Small intestine (tissue), 16 donors: ENCODE data around the gene RESP18. TPM values are rescaled to one million over a fixed set of nuclear protein-coding genes. Genes with fewer than 3 reads are reported as not detected.
A peak's percentile ranks its signal among the peaks of the same experiment; 100 is the strongest.

Experiments
- DNase-seq, 2 donors: peaks; one replicate each; pipeline versions ENCODE4 v3.0.0 to v3.0.0-alpha.2; 2013
- FAIRE-seq: peaks from 2 replicates; lab custom pipeline; 2012; peaks lifted over from hg19 to GRCh38; lab: Jason Lieb, UNC
- H3K27ac ChIP-seq, 3 donors: one replicate each; pipeline ENCODE4 v1.5.1; 2013; ENCODE audit warnings: low read length in 2 of 3, mild to moderate bottlenecking in 2 of 3, control low read depth in 1 of 3, inconsistent platforms in 1 of 3, low read depth in 1 of 3, moderate library complexity in 1 of 3
- H3K27me3 ChIP-seq, 3 donors: one replicate each; pipeline ENCODE4 v1.6.1; 2013; ENCODE audit warnings: low read length in 3 of 3, inconsistent platforms in 1 of 3; ENCODE audit not compliant: control insufficient read depth in 3 of 3, insufficient read depth in 3 of 3
- H3K36me3 ChIP-seq, 3 donors: one replicate each; pipeline ENCODE4 v1.6.1; 2013; ENCODE audit warnings: low read length in 3 of 3, inconsistent platforms in 1 of 3, low read depth in 1 of 3, mild to moderate bottlenecking in 1 of 3, moderate library complexity in 1 of 3; ENCODE audit not compliant: control insufficient read depth in 3 of 3, insufficient read depth in 2 of 3
- H3K4me1 ChIP-seq, 3 donors: one replicate each; pipeline ENCODE4 v1.6.1; 2013; ENCODE audit warnings: low read length in 2 of 3, inconsistent platforms in 1 of 3, low read depth in 1 of 3, mild to moderate bottlenecking in 1 of 3, moderate library complexity in 1 of 3; ENCODE audit not compliant: control insufficient read depth in 3 of 3, insufficient read depth in 2 of 3
- H3K4me3 ChIP-seq, 3 donors: one replicate each; pipeline ENCODE4 v1.5.1; 2013; ENCODE audit warnings: low read length in 3 of 3, control low read depth in 1 of 3, inconsistent platforms in 1 of 3, low read depth in 1 of 3, mild to moderate bottlenecking in 1 of 3, moderate library complexity in 1 of 3
- H3K9me3 ChIP-seq, 2 donors: one replicate each; pipeline ENCODE4 v1.6.1; 2013; ENCODE audit warnings: low read depth in 1 of 2, low read length in 1 of 2; ENCODE audit not compliant: control insufficient read depth in 2 of 2, insufficient read depth in 1 of 2
- WGBS, 3 donors: extraction: QIAGEN DNeasy Blood & Tissue Kit; methylation state at CpG; one replicate each; pipeline ENCODE4 v1.1.7; 2013; 5-methylcytosine and 5-hydroxymethylcytosine counted together
- long read RNA-seq, 10 donors: transcript quantifications; one replicate each; lab custom pipeline, GENCODE V29; 2026
- polyA plus RNA-seq, 4 donors: library from polyadenylated mRNA; stranded (reverse) in 3 of 4; unstranded in 1 of 4; fragments of 200-250 nt in 3 of 4; fragments of 120-200 nt in 1 of 4; gene quantifications; one replicate each; pipeline versions ENCODE4 v1.2.1 to v1.2.3, GENCODE V29; 2013
- donor health status: healthy with polysubstance abuse.
- donor health status: control.
- donor health status: control.
- donor health status: Bipolar disorder and iron deficiency.
- donor health status: healthy.

RESP18 gene
- polyA plus RNA-seq = under 1 TPM in 2 of 4 donors, not detected in 2; 0.16 to 0.28 TPM
- long read RNA-seq, donor 1 = 0 reads
- long read RNA-seq, donor 2 = 0 reads
- long read RNA-seq, donor 3 = 0 reads
- long read RNA-seq, donor 4 = 0 reads
- long read RNA-seq, donor 5 = 0 reads
- long read RNA-seq, donor 6 = 0 reads
- long read RNA-seq, donor 7 = 0 reads
- long read RNA-seq, donor 8 = 0 reads
- long read RNA-seq, donor 9 = 0 reads
- long read RNA-seq, donor 10 = 0 reads

DNA sequence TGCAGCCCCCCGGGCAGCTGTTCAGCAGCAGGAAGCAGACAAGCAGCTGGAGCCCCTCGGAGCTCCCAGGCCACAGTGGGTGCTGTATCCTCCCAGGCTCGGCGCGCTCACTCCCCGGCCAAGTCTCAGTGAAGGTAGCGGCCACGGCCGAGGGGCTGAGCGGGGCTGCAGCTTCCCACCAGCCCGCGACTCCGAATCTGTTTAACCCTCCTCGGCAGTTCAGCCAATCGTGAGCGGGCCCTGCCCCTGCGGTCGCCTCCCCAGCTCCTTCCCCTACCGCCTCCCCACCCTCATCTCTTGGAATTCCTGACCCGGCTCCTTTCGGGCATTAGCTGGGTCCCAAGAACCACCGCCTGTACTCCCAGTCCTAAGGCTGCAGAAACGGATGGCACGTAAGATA, at the start of gene RESP18:
Gene RESP18, minus strand, starts transcription at position 203 of the 400 bp plus-strand sequence.
- WGBS, 3 donors = 11 to 32% (median 21%) methylated on average over 24 of the region's 24 CpGs
- peaks cover 0 to 7% of the 10 kb centered on the region in 2 donors for H3K9me3 ChIP-seq
- DNase-seq (no peak), FAIRE-seq (no peak)
- H3K27ac ChIP-seq = no peak within 1 kb of the TSS
- no peak within 1 kb of the TSS for H3K4me3 ChIP-seq
- no peaks in the 10 kb centered on the region for H3K36me3 ChIP-seq
- peaks cover 0 to 52% (median 20%) of the 10 kb centered on the region in 3 donors for H3K27me3 ChIP-seq
- H3K4me1 ChIP-seq = no peaks in the 10 kb centered on the region

DNA sequence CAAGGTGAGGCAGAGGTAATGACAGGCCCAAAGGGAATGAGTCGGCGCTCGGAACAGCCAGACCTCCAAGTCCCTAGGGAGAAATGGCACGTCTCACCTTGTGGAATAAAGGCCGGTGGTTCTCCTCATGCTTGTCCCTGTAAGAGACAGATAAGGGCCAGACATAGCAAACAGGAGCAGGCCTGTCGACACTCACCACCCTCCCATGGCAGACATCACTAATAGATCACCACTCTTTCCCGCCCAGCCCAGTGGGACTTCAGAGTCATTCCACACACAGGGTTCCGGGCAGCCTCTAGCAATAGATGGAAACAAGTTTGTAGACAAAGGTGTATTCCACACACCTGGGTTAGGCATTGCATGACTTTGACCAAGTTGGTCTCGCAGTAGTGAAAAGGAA, 48.9 kb upstream of the RESP18 start:
- Histone ChIP-seq H3K4me3 (no peak overlapping the region), H3K36me3 (peaks cover 16 to 77% (median 17%) of the 10 kb centered on the region in 3 donors), H3K4me1 (peaks cover 0 to 8% (median 0%) of the 10 kb centered on the region in 3 donors), H3K27ac (no peak overlapping the region), H3K27me3 (no peaks in the 10 kb centered on the region), H3K9me3 (no peaks in the 10 kb centered on the region)
- DNase-seq = no peak
- no peak for FAIRE-seq
- 88 to 94% (median 91%) methylated on average over 9 of the region's 9 CpGs for WGBS, 3 donors

GRCh38 chr2:219380926-219381325, 48.4 kb upstream of the RESP18 start:
- no peak overlapping the region for H3K27ac ChIP-seq
- FAIRE-seq = no peak
- no peak for DNase-seq
- H3K4me1 ChIP-seq = peaks cover 0 to 3% (median 0%) of the 10 kb centered on the region in 3 donors
- no peaks in the 10 kb centered on the region for H3K27me3 ChIP-seq
- H3K36me3 ChIP-seq = peaks cover 16 to 76% (median 17%) of the 10 kb centered on the region in 3 donors
- H3K4me3 ChIP-seq = no peak overlapping the region
- H3K9me3 ChIP-seq = no peaks in the 10 kb centered on the region

- Histone ChIP-seq H3K27ac (no peak overlapping the region), H3K27me3 (no peaks in the 10 kb centered on the region), H3K4me3 (no peak overlapping the region), H3K9me3 (no peaks in the 10 kb centered on the region), H3K4me1 (no peaks in the 10 kb centered on the region), H3K36me3 (peaks cover 20 to 73% (median 24%) of the 10 kb centered on the region in 3 donors)
- 93 to 96% (median 95%) methylated on average over 13 of the region's 13 CpGs for WGBS, 3 donors
- FAIRE-seq = no peak
- DNase-seq = no peak
Observed at GRCh38 chr2:219378163-219378851, 45.8 kb upstream of the RESP18 start.

- no peak overlapping the region for H3K4me3 ChIP-seq
- 33 to 38% (median 36%) methylated on average over 2 of the region's 2 CpGs for WGBS, 3 donors
- peak; percentile 11 to 40 for DNase-seq
Observed at GRCh38 chr2:219369447-219369861, 36.9 kb upstream of the RESP18 start.

GRCh38 chr2:219368690-219369191, 36.2 kb upstream of the RESP18 start:
- peaks cover 0 to 9% (median 1%) of the 10 kb centered on the region in 3 donors for H3K36me3 ChIP-seq
- no peaks in the 10 kb centered on the region for H3K4me1 ChIP-seq
- no peak for FAIRE-seq
- peak in 1 of 2 donors; percentile 24 for DNase-seq
- 39 to 50% (median 47%) methylated on average over 3 of the region's 3 CpGs for WGBS, 3 donors
- H3K9me3 ChIP-seq = no peaks in the 10 kb centered on the region
- no peak overlapping the region for H3K4me3 ChIP-seq
- peak overlapping the region in 1 of 3 donors; percentile 33 for H3K27ac ChIP-seq
- no peaks in the 10 kb centered on the region for H3K27me3 ChIP-seq

More at GRCh38 chr2:219369447-219369861, 36.9 kb upstream of the RESP18 start:
- peaks cover 3 to 14% (median 9%) of the 10 kb centered on the region in 3 donors for H3K36me3 ChIP-seq
- H3K27ac ChIP-seq = no peak overlapping the region
- no peaks in the 10 kb centered on the region for H3K4me1 ChIP-seq
- no peaks in the 10 kb centered on the region for H3K9me3 ChIP-seq
- no peaks in the 10 kb centered on the region for H3K27me3 ChIP-seq
- FAIRE-seq = no peak

GRCh38 chr2:219362524-219363164, 30.1 kb upstream of the RESP18 start:
- 42 to 55% (median 47%) methylated on average over 3 of the region's 3 CpGs for WGBS, 3 donors
- no peak overlapping the region for H3K27ac ChIP-seq
- no peaks in the 10 kb centered on the region for H3K9me3 ChIP-seq
- peaks cover 0 to 24% (median 13%) of the 10 kb centered on the region in 3 donors for H3K27me3 ChIP-seq
- DNase-seq (no peak), FAIRE-seq (no peak)
- peaks cover 0 to 4% (median 0%) of the 10 kb centered on the region in 3 donors for H3K4me1 ChIP-seq
- H3K4me3 ChIP-seq = no peak overlapping the region
- H3K36me3 ChIP-seq = peaks cover 0 to 3% (median 0%) of the 10 kb centered on the region in 3 donors

- FAIRE-seq = no peak
- no peak overlapping the region for H3K27ac ChIP-seq
- no peak overlapping the region for H3K4me3 ChIP-seq
- 91 to 98% (median 96%) methylated on average over 5 of the region's 5 CpGs for WGBS, 3 donors
- no peak for DNase-seq
- H3K36me3 ChIP-seq = peaks cover 0 to 3% (median 0%) of the 10 kb centered on the region in 3 donors
- no peaks in the 10 kb centered on the region for H3K9me3 ChIP-seq
- peaks cover 0 to 30% (median 14%) of the 10 kb centered on the region in 3 donors for H3K27me3 ChIP-seq
- peaks cover 0 to 4% (median 0%) of the 10 kb centered on the region in 3 donors for H3K4me1 ChIP-seq
Observed at GRCh38 chr2:219362072-219362471, 29.5 kb upstream of the RESP18 start.
